ENCODE measurements around the gene FHL1.

DNA sequence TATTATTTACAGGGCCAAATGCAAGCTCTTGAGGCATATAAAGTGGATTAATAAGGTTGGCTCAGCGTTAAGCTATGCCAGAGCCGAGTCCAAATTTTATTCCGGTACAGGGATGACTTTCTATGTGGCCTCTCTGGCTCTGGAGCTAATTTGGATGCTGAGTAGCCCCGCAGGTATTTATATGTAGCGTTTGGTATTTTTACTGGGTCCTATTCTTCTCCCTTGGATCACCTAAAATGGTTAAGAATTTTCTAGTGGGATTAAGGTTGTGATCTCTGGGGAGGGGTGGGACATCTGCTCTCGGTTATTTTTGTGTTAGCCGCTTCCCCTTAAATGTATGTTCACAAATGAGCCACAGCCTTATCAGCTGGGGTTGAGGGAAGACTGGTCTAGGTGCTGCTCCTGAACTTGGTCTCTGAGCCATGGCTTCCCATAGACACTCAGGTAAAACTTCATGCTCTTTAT, 49.4 kb downstream of the FHL1 start:
- TF ChIP-seq, protein P1, sequence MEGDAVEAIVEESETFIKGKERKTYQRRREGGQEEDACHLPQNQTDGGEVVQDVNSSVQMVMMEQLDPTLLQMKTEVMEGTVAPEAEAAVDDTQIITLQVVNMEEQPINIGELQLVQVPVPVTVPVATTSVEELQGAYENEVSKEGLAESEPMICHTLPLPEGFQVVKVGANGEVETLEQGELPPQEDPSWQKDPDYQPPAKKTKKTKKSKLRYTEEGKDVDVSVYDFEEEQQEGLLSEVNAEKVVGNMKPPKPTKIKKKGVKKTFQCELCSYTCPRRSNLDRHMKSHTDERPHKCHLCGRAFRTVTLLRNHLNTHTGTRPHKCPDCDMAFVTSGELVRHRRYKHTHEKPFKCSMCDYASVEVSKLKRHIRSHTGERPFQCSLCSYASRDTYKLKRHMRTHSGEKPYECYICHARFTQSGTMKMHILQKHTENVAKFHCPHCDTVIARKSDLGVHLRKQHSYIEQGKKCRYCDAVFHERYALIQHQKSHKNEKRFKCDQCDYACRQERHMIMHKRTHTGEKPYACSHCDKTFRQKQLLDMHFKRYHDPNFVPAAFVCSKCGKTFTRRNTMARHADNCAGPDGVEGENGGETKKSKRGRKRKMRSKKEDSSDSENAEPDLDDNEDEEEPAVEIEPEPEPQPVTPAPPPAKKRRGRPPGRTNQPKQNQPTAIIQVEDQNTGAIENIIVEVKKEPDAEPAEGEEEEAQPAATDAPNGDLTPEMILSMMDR (IDR thresholded peaks at IDR 0.05; ENCODE audit: low read depth, low read length), result no peak
- TF ChIP-seq EZH2phosphoT487 (IDR thresholded peaks at IDR 0.05; ENCODE audit: low read depth), result no peak
